ENCODE measurements around the gene LST1. TPM values are rescaled to one million over a fixed set of nuclear protein-coding genes. Genes with fewer than 3 reads are reported as not detected.

LST1 gene
- total and polyA plus RNA-seq, 2 donors, result 32.4 to 134 TPM

GRCh38 chr6:31610968-31611367 lies 24.9 kb downstream of the LST1 start:
- Histone ChIP-seq H3K27me3 (ENCODE audit: control insufficient read depth in 2 of 2, insufficient read depth in 1 of 2, low read length in 1 of 2) (no peaks in the 10 kb centered on the region), H3K27ac (ENCODE audit: low read depth in 1 of 2, low read length in 1 of 2) (no peak overlapping the region), H3K4me1 (ENCODE audit: control insufficient read depth in 2 of 2, insufficient read depth in 2 of 2, low read length in 2 of 2) (peaks cover 12 to 26% of the 10 kb centered on the region in 2 donors), H3K9me3 (ENCODE audit: control insufficient read depth in 2 of 2, insufficient read depth in 1 of 2, low read length in 1 of 2) (no peaks in the 10 kb centered on the region), H3K36me3 (ENCODE audit: control insufficient read depth in 2 of 2, insufficient read depth in 2 of 2, low read length in 1 of 2) (no peaks in the 10 kb centered on the region), H3K4me3 (ENCODE audit: low read length in 2 of 2) (no peak overlapping the region)
- WGBS, result 97% methylated on average over 4 of the region's 4 CpGs
- no peak for DNase-seq (ENCODE audit: low read depth in 6 of 9, low spot score in 9 of 9)

- WGBS, result 83% methylated on average over 8 of the region's 8 CpGs
- Histone ChIP-seq H3K4me1 (ENCODE audit: control insufficient read depth in 2 of 2, insufficient read depth in 2 of 2, low read length in 2 of 2) (peaks cover 21 to 45% of the 10 kb centered on the region in 2 donors), H3K36me3 (ENCODE audit: control insufficient read depth in 2 of 2, insufficient read depth in 2 of 2, low read length in 1 of 2) (peaks cover 0 to 3% of the 10 kb centered on the region in 2 donors), H3K9me3 (ENCODE audit: control insufficient read depth in 2 of 2, insufficient read depth in 1 of 2, low read length in 1 of 2) (peaks cover 0 to under 1% of the 10 kb centered on the region in 2 donors), H3K4me3 (ENCODE audit: low read length in 2 of 2) (no peak overlapping the region), H3K27ac (ENCODE audit: low read depth in 1 of 2, low read length in 1 of 2) (peak overlapping the region in 1 of 2 donors; percentile 85), H3K27me3 (ENCODE audit: control insufficient read depth in 2 of 2, insufficient read depth in 1 of 2, low read length in 1 of 2) (no peaks in the 10 kb centered on the region)
- DNase-seq (ENCODE audit: low read depth in 6 of 9, low spot score in 9 of 9), result no peak
Measured at GRCh38 chr6:31614075-31614619, 28.1 kb downstream of the LST1 start.

- peak in 1 of 9 donors; percentile 47 for DNase-seq (ENCODE audit: low read depth in 6 of 9, low spot score in 9 of 9)
- Histone ChIP-seq H3K9me3 (ENCODE audit: control insufficient read depth in 2 of 2, insufficient read depth in 1 of 2, low read length in 1 of 2) (peaks cover 0 to 3% of the 10 kb centered on the region in 2 donors), H3K36me3 (ENCODE audit: control insufficient read depth in 2 of 2, insufficient read depth in 2 of 2, low read length in 1 of 2) (peaks cover 0 to 3% of the 10 kb centered on the region in 2 donors), H3K4me3 (ENCODE audit: low read length in 2 of 2) (peak within 1 kb of the TSS; percentile 45 to 71), H3K27ac (ENCODE audit: low read depth in 1 of 2, low read length in 1 of 2) (peak within 1 kb of the TSS; percentile 77 to 85), H3K4me1 (ENCODE audit: control insufficient read depth in 2 of 2, insufficient read depth in 2 of 2, low read length in 2 of 2) (peaks cover 21 to 49% of the 10 kb centered on the region in 2 donors), H3K27me3 (ENCODE audit: control insufficient read depth in 2 of 2, insufficient read depth in 1 of 2, low read length in 1 of 2) (no peaks in the 10 kb centered on the region)
- 45% methylated on average over 6 of the region's 6 CpGs for WGBS
Measured at GRCh38 chr6:31614684-31615578, 28.9 kb downstream of the LST1 start, which contains the start of gene AIF1. TSS of gene AIF1 (plus strand) at chr6:31615234. CDS start at chr6:31615330, 96 bp downstream.

GRCh38 chr6:31615748-31616147 lies 29.7 kb downstream of the LST1 start:
- peak in 7 of 9 donors; percentile 54 to 92 (median 79) for DNase-seq (ENCODE audit: low read depth in 6 of 9, low spot score in 9 of 9)
- Histone ChIP-seq H3K36me3 (ENCODE audit: control insufficient read depth in 2 of 2, insufficient read depth in 2 of 2, low read length in 1 of 2) (peaks cover 0 to 3% of the 10 kb centered on the region in 2 donors), H3K27ac (ENCODE audit: low read depth in 1 of 2, low read length in 1 of 2) (peak overlapping the region; percentile 77 to 85), H3K9me3 (ENCODE audit: control insufficient read depth in 2 of 2, insufficient read depth in 1 of 2, low read length in 1 of 2) (peaks cover 0 to 5% of the 10 kb centered on the region in 2 donors), H3K4me3 (ENCODE audit: low read length in 2 of 2) (peak overlapping the region; percentile 45 to 71), H3K4me1 (ENCODE audit: control insufficient read depth in 2 of 2, insufficient read depth in 2 of 2, low read length in 2 of 2) (peaks cover 21 to 49% of the 10 kb centered on the region in 2 donors), H3K27me3 (ENCODE audit: control insufficient read depth in 2 of 2, insufficient read depth in 1 of 2, low read length in 1 of 2) (no peaks in the 10 kb centered on the region)
- 5% methylated on average over 7 of the region's 7 CpGs for WGBS

DNA sequence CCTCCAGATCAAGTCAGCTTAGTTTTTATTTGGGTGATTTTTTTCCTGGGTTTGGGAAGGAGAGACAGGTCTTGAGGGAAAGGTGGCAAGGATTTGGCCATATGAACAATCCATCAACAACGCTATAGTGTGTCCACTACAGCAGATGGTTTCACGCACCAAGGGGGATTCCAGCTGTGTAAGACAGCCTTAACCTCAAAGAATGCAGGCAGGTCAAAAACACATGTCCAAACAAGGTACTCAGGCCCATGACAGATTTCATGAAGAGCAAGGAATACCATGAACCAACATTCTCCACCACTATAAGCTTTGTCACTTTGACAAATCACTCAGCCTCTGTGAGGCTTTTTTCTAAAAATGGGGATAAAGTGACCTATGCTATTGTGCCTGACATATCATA lies 30.9 kb downstream of the LST1 start:
- Histone ChIP-seq H3K4me1 (ENCODE audit: control insufficient read depth in 2 of 2, insufficient read depth in 2 of 2, low read length in 2 of 2) (peaks cover 29 to 55% of the 10 kb centered on the region in 2 donors), H3K36me3 (ENCODE audit: control insufficient read depth in 2 of 2, insufficient read depth in 2 of 2, low read length in 1 of 2) (peaks cover 0 to 6% of the 10 kb centered on the region in 2 donors), H3K4me3 (ENCODE audit: low read length in 2 of 2) (peak overlapping the region in 1 of 2 donors; percentile 71), H3K27ac (ENCODE audit: low read depth in 1 of 2, low read length in 1 of 2) (peak overlapping the region in 1 of 2 donors; percentile 85), H3K27me3 (ENCODE audit: control insufficient read depth in 2 of 2, insufficient read depth in 1 of 2, low read length in 1 of 2) (no peaks in the 10 kb centered on the region), H3K9me3 (ENCODE audit: control insufficient read depth in 2 of 2, insufficient read depth in 1 of 2, low read length in 1 of 2) (peaks cover 0 to 8% of the 10 kb centered on the region in 2 donors)
- 94% methylated on average over 2 of the region's 2 CpGs for WGBS
- DNase-seq (ENCODE audit: low read depth in 6 of 9, low spot score in 9 of 9), result peak in 1 of 9 donors; percentile 32

GRCh38 chr6:31619805-31620585 lies 33.9 kb downstream of the LST1 start:
- Histone ChIP-seq H3K4me1 (ENCODE audit: control insufficient read depth in 2 of 2, insufficient read depth in 2 of 2, low read length in 2 of 2) (peaks cover 26 to 51% of the 10 kb centered on the region in 2 donors), H3K27ac (ENCODE audit: low read depth in 1 of 2, low read length in 1 of 2) (peak overlapping the region; percentile 99 to 100), H3K27me3 (ENCODE audit: control insufficient read depth in 2 of 2, insufficient read depth in 1 of 2, low read length in 1 of 2) (no peaks in the 10 kb centered on the region), H3K9me3 (ENCODE audit: control insufficient read depth in 2 of 2, insufficient read depth in 1 of 2, low read length in 1 of 2) (peaks cover 0 to 8% of the 10 kb centered on the region in 2 donors), H3K36me3 (ENCODE audit: control insufficient read depth in 2 of 2, insufficient read depth in 2 of 2, low read length in 1 of 2) (peaks cover 20 to 34% of the 10 kb centered on the region in 2 donors), H3K4me3 (ENCODE audit: low read length in 2 of 2) (peak overlapping the region; percentile 87 to 100)
- peak; percentile 91 to 99 (median 97) for DNase-seq (ENCODE audit: low read depth in 6 of 9, low spot score in 9 of 9)
- under 1% methylated on average over 50 of the region's 50 CpGs for WGBS

DNA sequence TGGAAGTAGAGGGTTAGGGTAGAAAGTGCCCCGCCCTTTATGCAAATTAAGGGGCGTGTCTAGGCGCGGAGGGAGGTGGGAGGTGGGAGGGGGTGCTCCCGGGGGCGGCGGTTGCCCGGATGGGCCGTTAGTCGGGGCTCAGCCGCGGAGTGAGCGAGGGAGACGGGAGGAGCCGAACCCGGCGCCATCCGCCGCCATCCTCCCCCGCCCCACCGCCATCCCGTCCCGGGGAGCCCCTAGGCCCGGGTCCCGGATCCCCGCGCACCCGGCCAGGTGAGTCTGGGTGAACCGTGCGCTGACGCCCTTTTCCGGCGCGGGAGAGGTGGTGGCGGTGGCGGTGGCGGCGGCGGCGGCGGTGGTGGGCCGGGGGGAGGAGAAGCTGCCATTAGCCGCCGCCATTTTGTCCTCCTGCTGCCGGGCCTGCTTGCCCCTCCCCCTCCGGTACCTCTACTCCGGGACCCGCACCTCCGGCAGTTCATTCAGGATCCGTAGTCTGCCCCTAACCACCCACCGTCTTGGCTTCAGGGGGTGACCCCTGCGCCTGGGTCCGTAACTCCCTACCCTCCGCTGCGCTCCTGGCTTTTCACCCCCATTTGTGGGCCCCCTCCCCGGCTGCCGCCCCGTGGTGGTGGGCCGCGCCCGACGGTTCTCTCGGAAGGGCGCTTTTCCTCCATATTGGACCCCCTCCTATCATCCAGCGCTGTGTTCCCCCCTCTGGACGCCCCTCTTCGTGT lies 34.7 kb downstream of the LST1 start, which contains the start of gene PRRC2A:
PRRC2A (plus strand) TSS at position 130 of the 734 bp plus-strand sequence. CDS start 2,075 bp downstream, outside the sequence.
- Histone ChIP-seq H3K9me3 (ENCODE audit: control insufficient read depth in 2 of 2, insufficient read depth in 1 of 2, low read length in 1 of 2) (peaks cover 0 to 10% of the 10 kb centered on the region in 2 donors), H3K27ac (ENCODE audit: low read depth in 1 of 2, low read length in 1 of 2) (peak within 1 kb of the TSS; percentile 99 to 100), H3K36me3 (ENCODE audit: control insufficient read depth in 2 of 2, insufficient read depth in 2 of 2, low read length in 1 of 2) (peaks cover 28 to 42% of the 10 kb centered on the region in 2 donors), H3K4me1 (ENCODE audit: control insufficient read depth in 2 of 2, insufficient read depth in 2 of 2, low read length in 2 of 2) (peaks cover 19 to 44% of the 10 kb centered on the region in 2 donors), H3K4me3 (ENCODE audit: low read length in 2 of 2) (peak within 1 kb of the TSS; percentile 87 to 100), H3K27me3 (ENCODE audit: control insufficient read depth in 2 of 2, insufficient read depth in 1 of 2, low read length in 1 of 2) (no peaks in the 10 kb centered on the region)
- peak in 3 of 9 donors; percentile 50 to 74 (median 73) for DNase-seq (ENCODE audit: low read depth in 6 of 9, low spot score in 9 of 9)
- under 1% methylated on average over 67 of the region's 67 CpGs for WGBS

DNA sequence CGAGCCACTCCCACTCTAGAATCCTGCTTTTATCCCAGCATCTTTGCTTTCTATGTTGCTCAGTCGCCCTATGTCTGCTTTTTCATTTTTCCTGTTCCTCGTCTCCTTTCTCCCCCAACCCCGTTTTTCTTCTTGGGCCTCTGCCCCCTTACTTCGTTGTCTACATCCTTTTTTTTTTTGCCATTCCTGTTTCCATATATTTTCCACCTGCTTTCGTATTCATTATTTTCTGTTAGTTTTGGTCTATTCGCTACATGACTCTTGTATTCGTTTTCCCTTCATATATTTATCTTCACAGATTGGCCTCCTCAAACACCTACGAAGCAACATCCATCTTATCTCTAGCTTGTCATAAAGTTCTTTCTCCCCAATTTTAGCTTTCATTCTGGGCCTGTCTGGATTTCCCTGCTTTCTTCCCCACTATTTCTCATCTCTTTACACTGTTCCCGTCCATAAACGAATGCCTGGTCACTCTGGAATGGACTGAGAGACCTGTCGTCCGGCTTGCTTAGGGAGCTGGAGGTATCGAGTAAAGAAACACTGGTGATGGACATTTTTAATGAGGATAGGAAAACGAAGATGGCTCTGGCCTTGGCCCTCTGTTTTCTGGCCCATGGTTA lies 35.4 kb downstream of the LST1 start:
- Histone ChIP-seq H3K4me1 (ENCODE audit: control insufficient read depth in 2 of 2, insufficient read depth in 2 of 2, low read length in 2 of 2) (peaks cover 14 to 40% of the 10 kb centered on the region in 2 donors), H3K9me3 (ENCODE audit: control insufficient read depth in 2 of 2, insufficient read depth in 1 of 2, low read length in 1 of 2) (peaks cover 0 to 10% of the 10 kb centered on the region in 2 donors), H3K27ac (ENCODE audit: low read depth in 1 of 2, low read length in 1 of 2) (peak overlapping the region; percentile 96 to 99), H3K36me3 (ENCODE audit: control insufficient read depth in 2 of 2, insufficient read depth in 2 of 2, low read length in 1 of 2) (peaks cover 35 to 49% of the 10 kb centered on the region in 2 donors), H3K4me3 (ENCODE audit: low read length in 2 of 2) (peak overlapping the region; percentile 87 to 100), H3K27me3 (ENCODE audit: control insufficient read depth in 2 of 2, insufficient read depth in 1 of 2, low read length in 1 of 2) (no peaks in the 10 kb centered on the region)
- 36% methylated on average over 15 of the region's 15 CpGs for WGBS
- no peak for DNase-seq (ENCODE audit: low read depth in 6 of 9, low spot score in 9 of 9)
